HEK293 (cell line): Measurements from ENCODE around the gene SYT5.

Source experiments
- GLI4 ChIP-seq: fragments of 450-650 bp; formaldehyde crosslinking; IDR thresholded peaks from 2 replicates; pipeline ENCODE4 v1.5.1; 2016; ENCODE audit warnings: missing biosample characterization, missing genetic modification characterization
- IKZF3 ChIP-seq: fragments of 450-650 bp; IDR thresholded peaks from 2 replicates; pipeline ENCODE4 v1.5.0; 2018; ENCODE audit warnings: missing biosample characterization, mild to moderate bottlenecking, missing genetic modification characterization, moderate library complexity
- KLF9 ChIP-seq: fragments of 450-650 bp; formaldehyde crosslinking; IDR thresholded peaks from 2 replicates; pipeline ENCODE4 v1.5.1; 2016; ENCODE audit warnings: missing biosample characterization, missing genetic modification characterization, low read depth
- SP7 ChIP-seq: fragments of 450-650 bp; formaldehyde crosslinking; IDR thresholded peaks from 2 replicates; pipeline ENCODE4 v1.5.1; 2016; ENCODE audit warnings: missing biosample characterization, missing genetic modification characterization
- YY1 ChIP-seq: fragments of 450-650 bp; formaldehyde crosslinking; IDR thresholded peaks from 2 replicates; pipeline ENCODE4 v1.5.1; 2018; ENCODE audit warnings: missing biosample characterization, missing genetic modification characterization
- ZBTB17 ChIP-seq: fragments of 450-650 bp; formaldehyde crosslinking; IDR thresholded peaks from 2 replicates; pipeline ENCODE4 v1.5.1; 2016; ENCODE audit warnings: missing biosample characterization, missing genetic modification characterization
- ZBTB20 ChIP-seq: fragments of 450-650 bp; formaldehyde crosslinking; IDR thresholded peaks from 2 replicates; pipeline ENCODE4 v1.5.1; 2016; ENCODE audit warnings: missing biosample characterization, missing genetic modification characterization
- ZBTB48 ChIP-seq: fragments of 450-650 bp; formaldehyde crosslinking; IDR thresholded peaks from 2 replicates; pipeline ENCODE4 v1.5.1; 2016; ENCODE audit warnings: missing biosample characterization, missing genetic modification characterization
- ZEB2 ChIP-seq: fragments of 450-650 bp; formaldehyde crosslinking; IDR thresholded peaks from 2 replicates; pipeline ENCODE4 v1.5.1; 2016; ENCODE audit warnings: missing biosample characterization, missing genetic modification characterization
- ZFP69B ChIP-seq: fragments of 450-650 bp; formaldehyde crosslinking; IDR thresholded peaks from 2 replicates; pipeline ENCODE4 v1.5.1; 2016; ENCODE audit warnings: missing biosample characterization, missing genetic modification characterization
- ZNF112 ChIP-seq: fragments of 450-650 bp; formaldehyde crosslinking; IDR thresholded peaks from 2 replicates; pipeline ENCODE4 v1.5.0; 2017; ENCODE audit warnings: missing biosample characterization, missing genetic modification characterization
- ZNF239 ChIP-seq: fragments of 450-650 bp; formaldehyde crosslinking; IDR thresholded peaks from 2 replicates; pipeline ENCODE4 v1.5.1; 2016; ENCODE audit warnings: missing biosample characterization, missing genetic modification characterization
- ZNF341 ChIP-seq: fragments of 450-650 bp; formaldehyde crosslinking; IDR thresholded peaks from 2 replicates; pipeline ENCODE4; 2016; ENCODE audit warnings: low read depth, missing biosample characterization, missing genetic modification characterization
- ZNF391 ChIP-seq: fragments of 450-650 bp; formaldehyde crosslinking; IDR thresholded peaks from 2 replicates; pipeline ENCODE4 v1.5.1; 2016; ENCODE audit warnings: low read depth, missing biosample characterization, missing genetic modification characterization, borderline replicate concordance
- ZNF433 ChIP-seq: fragments of 450-650 bp; formaldehyde crosslinking; IDR thresholded peaks from 2 replicates; pipeline ENCODE4 v1.5.1; 2016; ENCODE audit warnings: missing biosample characterization, missing genetic modification characterization, low read depth
- ZNF549 ChIP-seq: fragments of 450-650 bp; IDR thresholded peaks from 2 replicates; pipeline ENCODE4 v1.5.1; 2018; ENCODE audit warnings: missing biosample characterization, missing genetic modification characterization, mild to moderate bottlenecking, inconsistent platforms, moderate library complexity
- ZNF561 ChIP-seq: fragments of 450-650 bp; IDR thresholded peaks from 2 replicates; pipeline ENCODE4 v1.5.1; 2018; ENCODE audit warnings: missing biosample characterization, missing genetic modification characterization, borderline replicate concordance
- ZNF660 ChIP-seq: fragments of 450-650 bp; IDR thresholded peaks from 2 replicates; pipeline ENCODE4 v1.5.1; 2018; ENCODE audit warnings: missing biosample characterization, mild to moderate bottlenecking, missing genetic modification characterization
- ZNF677 ChIP-seq: fragments of 450-650 bp; IDR thresholded peaks from 2 replicates; pipeline ENCODE4 v1.5.0; 2018; ENCODE audit warnings: missing biosample characterization, mild to moderate bottlenecking, missing genetic modification characterization, moderate library complexity
- ZNF777 ChIP-seq: fragments of 450-650 bp; formaldehyde crosslinking; IDR thresholded peaks from 2 replicates; pipeline ENCODE4 v1.5.1; 2017; ENCODE audit warnings: missing biosample characterization, missing genetic modification characterization, borderline replicate concordance
- ZNF830 ChIP-seq: fragments of 450-650 bp; IDR thresholded peaks from 2 replicates; pipeline ENCODE4 v1.5.0; 2018; ENCODE audit warnings: missing biosample characterization, missing genetic modification characterization, low read depth, mild to moderate bottlenecking, moderate library complexity
- ZNF837 ChIP-seq: fragments of 450-650 bp; formaldehyde crosslinking; IDR thresholded peaks from 2 replicates; pipeline ENCODE4 v1.5.1; 2016; ENCODE audit warnings: missing biosample characterization, missing genetic modification characterization
- ZSCAN30 ChIP-seq: fragments of 450-650 bp; IDR thresholded peaks from 2 replicates; pipeline ENCODE4 v1.5.1; 2018; ENCODE audit warnings: missing biosample characterization, mild to moderate bottlenecking, missing genetic modification characterization, moderate library complexity
- TF ChIP-seq, protein P1 (sequence below): sonication (generic); formaldehyde crosslinking; IDR thresholded peaks from 2 replicates; pipeline ENCODE4 v1.8.1; 2022; ENCODE audit warnings: mild to moderate bottlenecking, moderate library complexity, missing genetic modification reagents
- TF ChIP-seq, protein P2 (sequence below): fragments of 450-650 bp; formaldehyde crosslinking; IDR thresholded peaks from 2 replicates; pipeline ENCODE4 v1.5.1; 2016; ENCODE audit warnings: missing biosample characterization, missing genetic modification characterization
- TF ChIP-seq, protein P3 (sequence below): fragments of 450-650 bp; formaldehyde crosslinking; IDR thresholded peaks from 2 replicates; pipeline ENCODE4 v1.5.0; 2017; ENCODE audit warnings: missing biosample characterization, missing genetic modification characterization, borderline replicate concordance
- TF ChIP-seq, protein P4 (sequence below): fragments of 450-650 bp; formaldehyde crosslinking; IDR thresholded peaks from 2 replicates; pipeline ENCODE4 v1.5.1; 2016; ENCODE audit warnings: missing biosample characterization, missing genetic modification characterization
- TF ChIP-seq, protein P5 (sequence below): fragments of 450-650 bp; IDR thresholded peaks from 2 replicates; pipeline ENCODE4 v1.5.1; 2018; ENCODE audit warnings: missing biosample characterization, missing genetic modification characterization
- TF ChIP-seq, protein P6 (sequence below): fragments of 450-650 bp; formaldehyde crosslinking; IDR thresholded peaks from 2 replicates; pipeline ENCODE4 v1.5.1; 2016; ENCODE audit warnings: missing biosample characterization, missing genetic modification characterization

The SYT5 gene

DNA sequence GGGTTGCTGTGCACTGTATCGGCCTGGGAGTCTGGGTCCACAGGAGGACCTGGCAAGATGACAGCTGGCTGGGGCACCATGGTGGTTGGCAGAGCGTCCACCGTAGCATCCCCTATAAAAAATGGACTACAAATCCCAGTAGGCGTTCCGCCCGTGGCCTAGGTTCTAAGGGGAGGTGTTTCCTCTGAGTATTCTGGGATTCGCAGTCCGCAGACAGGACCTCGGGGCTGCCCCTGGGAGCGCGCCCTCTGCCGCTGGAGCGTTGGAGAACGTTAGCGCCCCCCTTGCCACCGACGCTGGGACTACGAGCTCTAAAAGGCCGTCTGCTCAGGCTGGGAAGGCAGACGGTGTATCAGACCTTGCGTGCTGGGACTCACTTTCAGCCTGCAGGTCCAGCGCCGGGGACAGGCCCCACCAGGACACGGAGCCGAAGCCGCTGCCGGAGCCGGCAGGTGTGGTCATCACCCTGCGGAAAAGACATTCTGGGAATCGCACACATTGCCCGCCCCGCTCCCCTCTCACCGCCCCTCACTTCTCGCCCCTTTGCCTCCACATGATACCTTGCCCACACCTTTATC, 14.0 kb downstream of the SYT5 start (continued):
- TF ChIP-seq ZNF561 (peak; percentile 62; the same call in 1 of the 2 replicates), ZNF433 (no peak), GLI4 (tag by site-specific recombination) (0 out of 2 replicates have a peak, but pooled peaks have one; percentile 58), ZNF549 (tag by site-specific recombination) (no peak), ZBTB48 (tag by site-specific recombination) (0 out of 2 replicates have a peak, but pooled peaks have one; percentile 27), YY1 (no peak), ZNF837 (tag by site-specific recombination) (no peak), KLF9 (tag by site-specific recombination) (no peak), ZNF777 (tag by site-specific recombination) (0 out of 2 replicates have a peak, but pooled peaks have one; percentile 82), ZBTB20 (tag by site-specific recombination) (peak; percentile 46; the same call in 1 of the 2 replicates), ZFP69B (tag by site-specific recombination) (peak; percentile 33; the same call in 1 of the 2 replicates), SP7 (peak; percentile 25; the same call in 1 of the 2 replicates), ZSCAN30 (tag by site-specific recombination) (peak; percentile 65; the same call in 1 of the 2 replicates), ZNF830 (tag by site-specific recombination) (no peak), ZNF677 (tag by site-specific recombination) (no peak), ZNF112 (tag by site-specific recombination) (no peak), ZEB2 (tag by site-specific recombination) (peak; percentile 57; the same call in 1 of the 2 replicates), ZNF391 (tag by site-specific recombination) (0 out of 2 replicates have a peak, but pooled peaks have one; percentile 4), IKZF3 (peak; percentile 19; the same call in 1 of the 2 replicates), ZNF239 (tag by site-specific recombination) (no peak), ZBTB17 (peak; percentile 83), ZNF660 (tag by site-specific recombination) (0 out of 2 replicates have a peak, but pooled peaks have one; percentile 77), ZNF341 (tag by site-specific recombination) (peak; percentile 7)
- TF ChIP-seq, protein P1, sequence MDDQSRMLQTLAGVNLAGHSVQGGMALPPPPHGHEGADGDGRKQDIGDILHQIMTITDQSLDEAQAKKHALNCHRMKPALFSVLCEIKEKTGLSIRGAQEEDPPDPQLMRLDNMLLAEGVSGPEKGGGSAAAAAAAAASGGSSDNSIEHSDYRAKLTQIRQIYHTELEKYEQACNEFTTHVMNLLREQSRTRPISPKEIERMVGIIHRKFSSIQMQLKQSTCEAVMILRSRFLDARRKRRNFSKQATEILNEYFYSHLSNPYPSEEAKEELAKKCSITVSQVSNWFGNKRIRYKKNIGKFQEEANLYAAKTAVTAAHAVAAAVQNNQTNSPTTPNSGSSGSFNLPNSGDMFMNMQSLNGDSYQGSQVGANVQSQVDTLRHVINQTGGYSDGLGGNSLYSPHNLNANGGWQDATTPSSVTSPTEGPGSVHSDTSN (CRISPR knock-in tag): peak; percentile 76
- TF ChIP-seq, protein P2, sequence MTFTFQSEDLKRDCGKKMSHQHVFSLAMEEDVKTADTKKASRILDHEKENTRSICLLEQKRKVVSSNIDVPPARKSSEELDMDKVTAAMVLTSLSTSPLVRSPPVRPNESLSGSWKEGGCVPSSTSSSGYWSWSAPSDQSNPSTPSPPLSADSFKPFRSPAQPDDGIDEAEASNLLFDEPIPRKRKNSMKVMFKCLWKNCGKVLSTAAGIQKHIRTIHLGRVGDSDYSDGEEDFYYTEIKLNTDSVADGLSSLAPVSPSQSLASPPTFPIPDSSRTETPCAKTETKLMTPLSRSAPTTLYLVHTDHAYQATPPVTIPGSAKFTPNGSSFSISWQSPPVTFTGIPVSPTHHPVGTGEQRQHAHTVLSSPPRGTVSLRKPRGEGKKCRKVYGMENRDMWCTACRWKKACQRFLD (tag by site-specific recombination): no peak
- TF ChIP-seq, protein P3, sequence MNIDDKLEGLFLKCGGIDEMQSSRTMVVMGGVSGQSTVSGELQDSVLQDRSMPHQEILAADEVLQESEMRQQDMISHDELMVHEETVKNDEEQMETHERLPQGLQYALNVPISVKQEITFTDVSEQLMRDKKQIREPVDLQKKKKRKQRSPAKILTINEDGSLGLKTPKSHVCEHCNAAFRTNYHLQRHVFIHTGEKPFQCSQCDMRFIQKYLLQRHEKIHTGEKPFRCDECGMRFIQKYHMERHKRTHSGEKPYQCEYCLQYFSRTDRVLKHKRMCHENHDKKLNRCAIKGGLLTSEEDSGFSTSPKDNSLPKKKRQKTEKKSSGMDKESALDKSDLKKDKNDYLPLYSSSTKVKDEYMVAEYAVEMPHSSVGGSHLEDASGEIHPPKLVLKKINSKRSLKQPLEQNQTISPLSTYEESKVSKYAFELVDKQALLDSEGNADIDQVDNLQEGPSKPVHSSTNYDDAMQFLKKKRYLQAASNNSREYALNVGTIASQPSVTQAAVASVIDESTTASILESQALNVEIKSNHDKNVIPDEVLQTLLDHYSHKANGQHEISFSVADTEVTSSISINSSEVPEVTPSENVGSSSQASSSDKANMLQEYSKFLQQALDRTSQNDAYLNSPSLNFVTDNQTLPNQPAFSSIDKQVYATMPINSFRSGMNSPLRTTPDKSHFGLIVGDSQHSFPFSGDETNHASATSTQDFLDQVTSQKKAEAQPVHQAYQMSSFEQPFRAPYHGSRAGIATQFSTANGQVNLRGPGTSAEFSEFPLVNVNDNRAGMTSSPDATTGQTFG: peak; percentile 32; the same call in 1 of the 2 replicates
- TF ChIP-seq, protein P4, sequence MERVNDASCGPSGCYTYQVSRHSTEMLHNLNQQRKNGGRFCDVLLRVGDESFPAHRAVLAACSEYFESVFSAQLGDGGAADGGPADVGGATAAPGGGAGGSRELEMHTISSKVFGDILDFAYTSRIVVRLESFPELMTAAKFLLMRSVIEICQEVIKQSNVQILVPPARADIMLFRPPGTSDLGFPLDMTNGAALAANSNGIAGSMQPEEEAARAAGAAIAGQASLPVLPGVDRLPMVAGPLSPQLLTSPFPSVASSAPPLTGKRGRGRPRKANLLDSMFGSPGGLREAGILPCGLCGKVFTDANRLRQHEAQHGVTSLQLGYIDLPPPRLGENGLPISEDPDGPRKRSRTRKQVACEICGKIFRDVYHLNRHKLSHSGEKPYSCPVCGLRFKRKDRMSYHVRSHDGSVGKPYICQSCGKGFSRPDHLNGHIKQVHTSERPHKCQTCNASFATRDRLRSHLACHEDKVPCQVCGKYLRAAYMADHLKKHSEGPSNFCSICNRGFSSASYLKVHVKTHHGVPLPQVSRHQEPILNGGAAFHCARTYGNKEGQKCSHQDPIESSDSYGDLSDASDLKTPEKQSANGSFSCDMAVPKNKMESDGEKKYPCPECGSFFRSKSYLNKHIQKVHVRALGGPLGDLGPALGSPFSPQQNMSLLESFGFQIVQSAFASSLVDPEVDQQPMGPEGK (tag by site-specific recombination): peak; percentile 64
- TF ChIP-seq, protein P5, sequence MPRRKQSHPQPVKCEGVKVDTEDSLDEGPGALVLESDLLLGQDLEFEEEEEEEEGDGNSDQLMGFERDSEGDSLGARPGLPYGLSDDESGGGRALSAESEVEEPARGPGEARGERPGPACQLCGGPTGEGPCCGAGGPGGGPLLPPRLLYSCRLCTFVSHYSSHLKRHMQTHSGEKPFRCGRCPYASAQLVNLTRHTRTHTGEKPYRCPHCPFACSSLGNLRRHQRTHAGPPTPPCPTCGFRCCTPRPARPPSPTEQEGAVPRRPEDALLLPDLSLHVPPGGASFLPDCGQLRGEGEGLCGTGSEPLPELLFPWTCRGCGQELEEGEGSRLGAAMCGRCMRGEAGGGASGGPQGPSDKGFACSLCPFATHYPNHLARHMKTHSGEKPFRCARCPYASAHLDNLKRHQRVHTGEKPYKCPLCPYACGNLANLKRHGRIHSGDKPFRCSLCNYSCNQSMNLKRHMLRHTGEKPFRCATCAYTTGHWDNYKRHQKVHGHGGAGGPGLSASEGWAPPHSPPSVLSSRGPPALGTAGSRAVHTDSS (tag by site-specific recombination): no peak
- TF ChIP-seq, protein P6, sequence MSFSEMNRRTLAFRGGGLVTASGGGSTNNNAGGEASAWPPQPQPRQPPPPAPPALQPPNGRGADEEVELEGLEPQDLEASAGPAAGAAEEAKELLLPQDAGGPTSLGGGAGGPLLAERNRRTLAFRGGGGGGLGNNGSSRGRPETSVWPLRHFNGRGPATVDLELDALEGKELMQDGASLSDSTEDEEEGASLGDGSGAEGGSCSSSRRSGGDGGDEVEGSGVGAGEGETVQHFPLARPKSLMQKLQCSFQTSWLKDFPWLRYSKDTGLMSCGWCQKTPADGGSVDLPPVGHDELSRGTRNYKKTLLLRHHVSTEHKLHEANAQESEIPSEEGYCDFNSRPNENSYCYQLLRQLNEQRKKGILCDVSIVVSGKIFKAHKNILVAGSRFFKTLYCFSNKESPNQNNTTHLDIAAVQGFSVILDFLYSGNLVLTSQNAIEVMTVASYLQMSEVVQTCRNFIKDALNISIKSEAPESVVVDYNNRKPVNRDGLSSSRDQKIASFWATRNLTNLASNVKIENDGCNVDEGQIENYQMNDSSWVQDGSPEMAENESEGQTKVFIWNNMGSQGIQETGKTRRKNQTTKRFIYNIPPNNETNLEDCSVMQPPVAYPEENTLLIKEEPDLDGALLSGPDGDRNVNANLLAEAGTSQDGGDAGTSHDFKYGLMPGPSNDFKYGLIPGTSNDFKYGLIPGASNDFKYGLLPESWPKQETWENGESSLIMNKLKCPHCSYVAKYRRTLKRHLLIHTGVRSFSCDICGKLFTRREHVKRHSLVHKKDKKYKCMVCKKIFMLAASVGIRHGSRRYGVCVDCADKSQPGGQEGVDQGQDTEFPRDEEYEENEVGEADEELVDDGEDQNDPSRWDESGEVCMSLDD: peak; percentile 71; the same call in 1 of the 2 replicates
